GM20000 (cell line): Measurements from ENCODE around the gene SDF2.

Experiments used
- DNase-seq: peaks from one replicate; pipeline ENCODE4 v3.0.0; 2012; ENCODE audit warnings: low spot score
- TF ChIP-seq, protein P1 (sequence below): IDR thresholded peaks from 2 replicates; pipeline ENCODE4 v1.5.1; 2012; ENCODE audit warnings: mild to moderate bottlenecking, control low read depth; ENCODE audit errors: extremely low read depth, missing control alignments

Gene SDF2

DNA sequence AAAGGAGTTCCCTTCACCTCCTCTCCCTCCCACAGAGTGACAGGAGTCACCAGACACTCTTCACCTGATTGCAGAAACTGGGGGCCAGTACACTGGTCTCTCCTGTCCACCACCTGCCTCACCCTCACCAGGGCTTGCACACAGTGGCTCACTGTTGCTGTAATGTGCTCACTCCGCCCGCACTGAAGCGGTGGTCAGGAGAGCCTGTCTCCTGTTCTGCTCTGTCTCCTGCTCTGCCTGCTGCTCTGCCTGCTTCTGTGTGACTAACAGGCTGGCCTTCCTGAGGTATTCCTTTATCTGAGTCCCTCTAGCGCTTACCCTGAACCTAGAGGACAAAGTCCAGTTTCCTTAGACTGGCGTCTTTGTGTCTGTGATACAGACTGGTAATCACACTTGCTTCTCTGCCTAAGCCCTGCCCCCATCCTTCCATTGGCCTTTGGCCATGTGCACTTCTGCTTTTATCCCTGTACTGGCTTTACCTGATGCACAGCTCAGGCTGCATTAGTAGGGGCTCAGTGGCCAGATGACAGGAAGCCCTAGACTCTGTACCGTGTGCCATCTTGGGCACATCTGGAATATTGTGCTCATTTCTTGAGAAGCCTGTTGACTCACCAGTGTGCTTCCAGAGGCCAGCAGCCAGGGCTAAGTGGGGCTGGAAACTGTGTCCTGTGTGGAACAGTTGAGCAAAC lies 36.7 kb upstream of the SDF2 start:
- TF ChIP-seq, protein P1, sequence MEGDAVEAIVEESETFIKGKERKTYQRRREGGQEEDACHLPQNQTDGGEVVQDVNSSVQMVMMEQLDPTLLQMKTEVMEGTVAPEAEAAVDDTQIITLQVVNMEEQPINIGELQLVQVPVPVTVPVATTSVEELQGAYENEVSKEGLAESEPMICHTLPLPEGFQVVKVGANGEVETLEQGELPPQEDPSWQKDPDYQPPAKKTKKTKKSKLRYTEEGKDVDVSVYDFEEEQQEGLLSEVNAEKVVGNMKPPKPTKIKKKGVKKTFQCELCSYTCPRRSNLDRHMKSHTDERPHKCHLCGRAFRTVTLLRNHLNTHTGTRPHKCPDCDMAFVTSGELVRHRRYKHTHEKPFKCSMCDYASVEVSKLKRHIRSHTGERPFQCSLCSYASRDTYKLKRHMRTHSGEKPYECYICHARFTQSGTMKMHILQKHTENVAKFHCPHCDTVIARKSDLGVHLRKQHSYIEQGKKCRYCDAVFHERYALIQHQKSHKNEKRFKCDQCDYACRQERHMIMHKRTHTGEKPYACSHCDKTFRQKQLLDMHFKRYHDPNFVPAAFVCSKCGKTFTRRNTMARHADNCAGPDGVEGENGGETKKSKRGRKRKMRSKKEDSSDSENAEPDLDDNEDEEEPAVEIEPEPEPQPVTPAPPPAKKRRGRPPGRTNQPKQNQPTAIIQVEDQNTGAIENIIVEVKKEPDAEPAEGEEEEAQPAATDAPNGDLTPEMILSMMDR, result no peak
- no peak for DNase-seq

DNA sequence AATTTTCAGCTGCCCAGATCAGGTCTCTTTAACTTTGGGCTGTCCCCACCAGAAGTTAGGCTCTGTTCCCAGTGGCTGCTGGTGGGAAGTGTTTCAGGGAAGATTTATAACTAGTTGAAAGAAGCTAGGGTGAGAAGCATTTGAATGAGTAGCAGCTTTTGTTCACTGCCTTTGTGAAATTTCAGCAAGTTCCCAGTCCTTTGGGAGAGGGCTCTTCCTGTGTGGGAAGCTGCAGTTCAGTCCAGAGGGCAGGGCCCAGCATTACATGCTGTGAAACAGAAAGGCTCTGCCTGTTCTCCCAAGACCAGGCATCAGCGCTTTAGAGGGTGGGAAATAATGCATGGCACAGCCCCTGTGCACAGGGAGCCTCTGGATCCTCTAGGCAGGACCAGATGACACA lies 32.2 kb upstream of the SDF2 start:
- TF ChIP-seq, protein P1, result no peak
- no peak for DNase-seq

DNA sequence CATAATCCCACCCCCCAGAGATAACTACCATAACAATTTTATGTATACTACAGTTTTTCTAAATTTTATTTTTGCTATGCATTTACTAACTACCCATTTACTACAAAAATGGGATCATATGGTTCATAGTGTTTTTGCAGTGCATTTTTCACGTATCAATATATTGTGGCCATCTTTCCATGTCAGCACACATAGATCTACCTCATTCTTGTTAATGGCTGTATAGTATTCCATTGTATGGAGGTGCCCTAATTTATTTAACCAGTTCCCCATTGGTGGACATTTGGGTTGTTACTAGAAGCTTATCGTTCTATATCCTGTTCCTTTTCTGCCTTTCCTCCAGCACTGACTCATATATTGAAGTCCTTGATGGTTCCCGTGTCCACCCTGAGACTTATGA lies 27.3 kb upstream of the SDF2 start:
- DNase-seq, result no peak
- TF ChIP-seq, protein P1, result no peak

DNA sequence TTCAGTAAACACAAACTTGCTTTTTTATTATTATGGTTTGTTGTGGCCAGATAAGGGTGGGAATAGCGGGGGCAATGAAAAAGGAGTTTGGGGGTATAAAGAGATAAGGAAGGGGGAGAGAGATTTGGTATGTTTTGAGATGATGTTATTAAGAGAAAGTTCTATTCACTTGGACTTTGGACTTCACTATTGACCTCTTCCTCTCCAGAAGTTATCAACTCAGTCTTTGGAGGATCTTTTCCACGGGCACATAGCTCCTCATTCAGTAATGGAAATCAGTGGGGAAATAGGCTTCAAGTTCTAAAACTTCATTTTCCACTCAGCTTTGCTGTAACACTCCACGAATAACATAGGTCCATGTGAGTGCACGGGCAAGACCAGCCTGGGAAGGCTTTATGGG lies 26.8 kb upstream of the SDF2 start:
- TF ChIP-seq, protein P1, result no peak
- DNase-seq, result no peak

DNA sequence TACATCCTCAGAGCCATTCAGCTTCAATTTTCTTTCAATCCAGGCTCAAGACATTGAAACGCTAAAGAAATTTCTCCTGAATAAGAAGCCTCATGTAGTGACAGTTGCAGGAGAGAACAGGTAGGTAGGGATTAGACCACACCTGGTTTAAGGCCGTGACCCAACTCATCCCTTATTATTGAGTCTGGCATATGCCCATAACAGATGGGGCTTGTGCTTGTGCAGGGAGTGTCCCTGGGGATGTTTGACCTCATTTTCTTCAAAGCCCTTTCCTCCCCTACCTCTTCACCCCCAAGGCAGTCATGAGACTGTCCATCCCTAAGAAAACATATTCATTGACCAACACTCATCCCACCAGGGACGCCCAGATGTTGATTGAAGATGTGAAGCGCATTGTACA lies 24.6 kb upstream of the SDF2 start:
- DNase-seq, result no peak
- TF ChIP-seq, protein P1, result no peak

DNA sequence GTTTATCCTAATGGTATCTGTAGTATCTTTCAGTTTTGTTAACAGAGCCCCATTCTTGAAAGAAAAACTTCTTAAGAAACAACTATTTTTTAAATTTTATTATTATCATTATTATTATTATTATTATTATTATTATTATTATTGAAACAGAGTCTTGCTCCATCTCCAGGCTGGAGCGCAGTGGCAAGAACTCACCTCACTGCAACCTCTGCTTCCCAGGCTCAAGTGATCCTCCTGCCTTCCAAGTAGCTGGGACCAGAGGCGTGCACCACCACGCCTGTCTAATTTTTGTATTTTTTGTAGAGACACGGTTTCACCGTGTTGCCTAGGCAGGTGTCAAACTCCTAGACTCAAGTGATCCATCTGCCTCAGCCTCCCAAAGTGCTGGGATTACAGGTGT lies 23.7 kb upstream of the SDF2 start:
- TF ChIP-seq, protein P1, result no peak
- DNase-seq, result no peak

DNA sequence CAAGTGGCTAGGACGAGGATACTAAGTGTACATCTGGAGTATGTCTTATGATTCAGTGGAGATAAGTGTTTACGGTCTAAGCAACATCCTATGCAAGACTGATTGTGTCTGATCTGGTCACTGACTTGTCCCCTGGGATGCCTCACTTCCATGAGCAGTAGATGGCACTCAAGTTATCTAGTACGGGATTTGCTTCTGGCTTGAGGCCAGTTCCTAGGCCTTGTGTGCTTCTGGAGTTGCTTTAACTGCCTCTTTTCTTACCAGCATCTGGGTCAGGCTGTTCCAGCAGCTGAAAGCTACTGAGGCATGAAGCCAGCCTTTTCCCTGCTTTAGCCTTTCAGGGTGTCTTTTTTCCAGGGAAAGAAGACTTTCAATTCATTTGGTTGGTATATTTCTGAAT lies 23.3 kb upstream of the SDF2 start:
- TF ChIP-seq, protein P1, result no peak
- DNase-seq, result no peak
